GM21447 (cell line): Measurements from ENCODE around the gene ARHGEF5.
"Not testable (repeated sequence)": the region's sequence is repeated elsewhere in the genome, so short reads cannot be mapped to it uniquely, and the experiment has no call there.

Experiments used
- ATAC-seq: cut with Tn5 transposase; IDR thresholded peaks from one replicate; pipeline ENCODE4 v1.9.1; 2021; ENCODE audit not compliant: unreplicated experiment

ARHGEF5 gene

GRCh38 chr7:144355176-144355822 lies at the start of gene ARHGEF5:
Gene ARHGEF5, plus strand, starts transcription at chr7:144355402. Its CDS starts 7,268 bp downstream, at chr7:144362670.
- peak; percentile 66 for ATAC-seq

GRCh38 chr7:144309702-144310101 lies 45.5 kb upstream of the ARHGEF5 start:
- ATAC-seq = not testable (repeated sequence)

- ATAC-seq = not testable (repeated sequence)
Measured at GRCh38 chr7:144311218-144311617, 44.0 kb upstream of the ARHGEF5 start.

GRCh38 chr7:144311872-144312469 lies 43.2 kb upstream of the ARHGEF5 start, which contains the start of gene OR2A1:
Gene OR2A1, plus strand, starts transcription at chr7:144312419. Its CDS starts 5,706 bp downstream, at chr7:144318125.
- ATAC-seq = not testable (repeated sequence)

- not testable (repeated sequence) for ATAC-seq
Measured at GRCh38 chr7:144317537-144317936, 37.7 kb upstream of the ARHGEF5 start.

GRCh38 chr7:144319547-144319946 lies 35.7 kb upstream of the ARHGEF5 start:
- not testable (repeated sequence) for ATAC-seq

- not testable (repeated sequence) for ATAC-seq
Measured at GRCh38 chr7:144321677-144322206, 33.5 kb upstream of the ARHGEF5 start.

- not testable (repeated sequence) for ATAC-seq
Measured at GRCh38 chr7:144323359-144323758, 31.8 kb upstream of the ARHGEF5 start.

GRCh38 chr7:144325868-144326267 lies 29.3 kb upstream of the ARHGEF5 start:
- ATAC-seq = not testable (repeated sequence)

- ATAC-seq = not testable (repeated sequence)
Measured at GRCh38 chr7:144330044-144330443, 25.2 kb upstream of the ARHGEF5 start.

GRCh38 chr7:144331221-144331995 lies 23.8 kb upstream of the ARHGEF5 start:
- ATAC-seq = not testable (repeated sequence)

- ATAC-seq = not testable (repeated sequence)
Measured at GRCh38 chr7:144331996-144332288, 23.3 kb upstream of the ARHGEF5 start.

- peak; percentile 29 for ATAC-seq
Measured at GRCh38 chr7:144348625-144349024, 6.6 kb upstream of the ARHGEF5 start.

GRCh38 chr7:144351667-144352066 lies 3.5 kb upstream of the ARHGEF5 start:
- ATAC-seq = not testable (repeated sequence)

GRCh38 chr7:144356185-144356584 lies 983 bp downstream of the ARHGEF5 start:
- ATAC-seq = not testable (repeated sequence)

GRCh38 chr7:144356860-144357259 lies 1.7 kb downstream of the ARHGEF5 start:
- ATAC-seq = not testable (repeated sequence)

- ATAC-seq = not testable (repeated sequence)
Measured at GRCh38 chr7:144362061-144362460, 6.9 kb downstream of the ARHGEF5 start.

- ATAC-seq = not testable (repeated sequence)
Measured at GRCh38 chr7:144365523-144365922, 10.3 kb downstream of the ARHGEF5 start.

- ATAC-seq = not testable (repeated sequence)
Measured at GRCh38 chr7:144367250-144367649, 12.0 kb downstream of the ARHGEF5 start.

- not testable (repeated sequence) for ATAC-seq
Measured at GRCh38 chr7:144369221-144369620, 14.0 kb downstream of the ARHGEF5 start.

GRCh38 chr7:144378651-144379050 lies 23.4 kb downstream of the ARHGEF5 start:
- ATAC-seq = no peak
